NT2/D1 (cell line): Measurements from ENCODE around the gene TOX2.

Source experiments
- SUZ12 ChIP-seq: IDR thresholded peaks from 2 replicates; pipeline ENCODE4 v1.6.1; 2011; ENCODE audit not compliant: insufficient read length, insufficient read depth; ENCODE audit errors: extremely low read depth
- YY1 ChIP-seq: IDR thresholded peaks from 2 replicates; pipeline ENCODE4 v1.6.1; 2011; ENCODE audit not compliant: insufficient read length, insufficient read depth
- ZNF274 ChIP-seq: IDR thresholded peaks from 2 replicates; pipeline ENCODE4 v1.6.1; 2011; ENCODE audit warnings: mild to moderate bottlenecking, low read depth, low read length

- TF ChIP-seq SUZ12 = no peak
- TF ChIP-seq ZNF274 = no peak
- no peak for TF ChIP-seq YY1
Measured at GRCh38 chr20:43926287-43927050, 11.8 kb downstream of the TOX2 start.
